Measurements from ENCODE around the gene REEP6.
"Not testable (repeated sequence)": the region's sequence is repeated elsewhere in the genome, so short reads cannot be mapped to it uniquely, and the experiment has no call there.

REEP6 gene

GRCh38 chr19:1509602-1510441 lies 18.8 kb downstream of the REEP6 start:
- no peak for DNase-seq

- no peak for DNase-seq
Observed at GRCh38 chr19:1510442-1510806, 19.4 kb downstream of the REEP6 start.

DNA sequence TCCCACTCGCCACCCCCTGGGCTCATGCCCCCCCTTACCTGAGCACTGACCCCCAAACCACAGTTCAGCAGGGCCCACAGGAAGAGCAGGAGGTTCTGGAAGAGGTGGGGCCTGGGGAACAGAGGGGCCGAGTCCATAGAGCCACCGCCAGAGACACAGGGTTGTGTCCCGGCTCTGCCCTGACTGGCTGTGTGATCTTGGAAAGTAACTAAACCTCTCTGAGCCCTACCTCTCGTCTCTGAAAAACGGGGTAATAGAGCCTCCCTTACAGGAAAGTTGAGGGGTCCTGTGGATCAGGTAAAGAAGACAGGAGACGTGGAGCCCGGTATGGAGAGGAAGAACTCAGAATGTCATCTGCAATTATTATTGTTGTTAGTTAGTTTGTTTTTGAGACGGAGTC lies 19.8 kb downstream of the REEP6 start:
- no peak for DNase-seq

DNA sequence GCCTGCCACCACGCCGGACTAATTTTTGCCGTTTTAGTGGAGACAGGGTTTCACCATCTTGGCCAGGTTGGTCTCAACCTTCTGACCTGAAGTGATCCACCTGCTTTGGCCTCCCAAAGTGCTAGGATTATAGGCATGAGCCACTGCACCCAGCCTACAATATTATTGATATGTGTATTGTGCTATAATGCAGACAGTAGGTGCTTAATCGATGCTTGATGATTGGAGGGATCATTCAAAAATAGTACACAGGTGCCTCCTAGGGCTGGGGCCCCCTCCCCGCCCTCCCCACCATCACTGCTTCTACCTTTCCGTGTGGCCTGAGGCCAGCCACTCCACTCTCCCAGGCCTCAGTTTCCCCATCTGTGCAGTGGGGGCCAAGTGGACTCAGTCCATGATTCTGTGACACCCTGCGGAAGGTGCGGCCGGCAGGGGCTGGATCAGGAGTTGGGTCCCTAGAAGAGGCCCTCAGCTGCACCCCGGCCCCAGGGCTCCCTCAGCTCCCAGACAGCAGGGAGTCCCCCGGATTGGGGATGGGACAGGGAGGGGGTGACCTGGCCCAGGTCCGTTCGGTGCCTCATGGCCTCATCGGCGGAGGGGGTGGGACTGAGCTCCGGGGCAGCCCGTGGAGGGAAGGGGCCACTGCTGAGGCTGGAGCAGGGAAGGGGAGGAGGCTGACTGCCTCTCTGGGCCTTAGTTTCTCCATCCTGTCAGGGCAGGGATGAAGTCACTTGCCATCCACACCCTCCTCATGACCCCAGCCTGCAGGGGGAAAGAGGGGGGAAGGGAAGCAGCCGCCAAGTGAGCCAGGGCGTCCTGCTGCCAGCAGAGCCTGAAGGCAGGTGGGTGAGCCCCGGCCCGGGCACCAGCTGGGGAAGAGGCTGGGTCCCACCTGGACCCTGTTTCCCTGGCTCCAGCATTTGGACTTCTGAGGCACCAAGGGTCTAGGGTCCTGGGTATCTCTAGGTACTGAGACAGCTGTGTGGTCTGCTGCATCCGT lies 20.6 kb downstream of the REEP6 start:
- no peak for DNase-seq

GRCh38 chr19:1512671-1513498 lies 21.9 kb downstream of the REEP6 start, which contains the start of gene ADAMTSL5:
Gene ADAMTSL5, minus strand, starts transcription at chr19:1513019. Its CDS starts 2,076 bp downstream, at chr19:1510943.
- peak; percentile 33 to 75 (median 41) for DNase-seq

DNA sequence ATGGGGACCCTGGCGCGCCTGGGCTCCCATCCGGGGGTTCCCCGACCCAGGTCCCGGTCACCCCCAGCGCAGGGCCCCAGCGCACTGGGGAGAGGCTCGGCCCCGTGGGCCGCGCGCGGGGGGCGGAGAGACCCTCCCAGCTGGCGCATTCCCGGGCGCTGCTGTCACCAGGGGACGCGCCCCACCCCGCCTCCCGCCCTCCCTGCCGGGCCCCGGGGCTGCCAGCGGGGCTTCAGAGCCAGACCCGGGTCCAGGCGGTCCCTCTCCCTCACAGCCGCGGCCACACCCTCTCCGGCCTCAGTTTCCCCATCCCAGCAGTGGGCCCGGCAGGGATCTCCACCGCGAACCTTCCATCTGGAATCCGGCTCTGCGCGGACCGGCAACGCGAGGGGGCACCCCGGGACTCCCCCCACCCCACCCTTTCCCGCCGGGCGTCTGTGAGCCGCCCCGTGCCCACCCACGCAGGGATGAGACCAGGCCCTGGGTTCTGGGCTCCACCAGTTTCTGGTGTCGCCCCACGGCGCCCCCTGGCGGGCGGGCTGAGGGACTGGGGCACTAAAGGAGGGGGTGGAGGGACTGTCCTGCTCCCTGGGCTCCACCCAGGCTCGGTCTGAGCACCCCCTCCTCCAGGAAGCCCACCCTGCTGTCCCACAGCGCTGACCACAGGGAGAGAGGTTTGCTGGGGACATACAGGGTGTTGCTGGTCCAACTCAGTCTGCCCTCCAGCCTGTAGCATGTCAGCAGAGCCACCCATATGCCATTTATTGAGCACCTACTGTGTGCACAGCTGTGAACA lies 22.7 kb downstream of the REEP6 start:
- peak; percentile 34 to 70 (median 53) for DNase-seq

DNA sequence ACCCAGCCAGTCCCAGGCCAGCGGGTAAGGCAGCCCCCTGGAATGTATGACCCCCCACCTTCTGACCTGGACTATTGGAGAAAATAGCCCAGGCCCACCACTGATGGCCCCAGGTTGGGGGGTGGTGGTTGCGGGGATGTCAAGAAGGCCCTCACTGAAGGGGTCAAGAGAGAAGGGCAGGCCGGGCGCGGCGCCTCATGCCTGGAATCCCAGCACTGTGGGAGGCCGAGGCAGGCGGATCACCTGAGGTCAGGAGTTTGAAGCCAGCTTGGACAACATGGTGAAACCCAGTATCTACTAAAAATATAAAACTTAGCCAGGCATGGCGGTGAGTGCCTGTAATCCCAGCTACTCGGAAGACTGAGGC lies 23.3 kb downstream of the REEP6 start:
- no peak for DNase-seq

- DNase-seq: no peak
Observed at GRCh38 chr19:1514986-1515721, 24.2 kb downstream of the REEP6 start.

- DNase-seq: no peak
Observed at GRCh38 chr19:1516395-1516753, 25.4 kb downstream of the REEP6 start.

- no peak for DNase-seq
Observed at GRCh38 chr19:1518471-1518870, 27.5 kb downstream of the REEP6 start.

DNA sequence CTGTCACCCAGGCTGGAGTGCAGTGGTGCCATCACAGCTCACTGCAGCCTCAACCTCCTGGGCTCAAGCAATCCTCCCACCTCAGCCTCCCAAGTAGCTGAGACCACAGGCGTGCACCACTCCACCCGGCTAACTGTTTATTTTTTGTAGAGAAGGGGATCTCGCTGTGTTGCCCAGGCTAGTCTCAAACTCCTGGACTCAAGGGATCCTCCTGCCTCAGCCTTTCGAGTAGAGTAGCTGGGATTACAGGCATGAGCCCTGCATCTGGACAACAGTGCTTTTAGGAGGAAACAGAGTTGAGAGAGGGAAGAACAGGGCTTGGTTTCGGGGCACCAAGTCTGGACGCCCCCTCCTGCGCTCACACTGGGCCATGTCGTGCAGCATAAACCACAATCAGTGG lies 28.8 kb downstream of the REEP6 start:
- DNase-seq: not testable (repeated sequence)

GRCh38 chr19:1520203-1520780 lies 29.3 kb downstream of the REEP6 start:
- no peak for DNase-seq

DNA sequence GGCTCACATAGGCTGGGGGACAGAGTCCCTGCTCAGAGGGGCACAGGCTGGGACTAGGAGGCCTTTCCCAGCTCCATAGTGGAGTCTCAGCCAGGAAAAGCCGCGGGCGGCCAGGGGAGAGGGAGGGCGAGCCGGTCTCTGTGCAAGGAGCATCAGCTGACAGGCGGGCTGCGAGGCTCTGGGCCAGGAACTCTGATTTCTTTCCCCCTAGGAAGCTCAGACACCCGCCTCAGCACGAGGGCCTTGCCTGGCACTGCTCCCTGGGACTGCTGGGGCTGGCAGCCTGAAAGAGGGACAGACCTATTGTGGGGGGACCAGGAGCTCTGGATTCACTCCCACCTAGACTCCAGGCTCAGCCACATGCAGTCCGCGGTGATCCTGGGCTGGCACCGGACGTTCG lies 30.7 kb downstream of the REEP6 start:
- no peak for DNase-seq

DNA sequence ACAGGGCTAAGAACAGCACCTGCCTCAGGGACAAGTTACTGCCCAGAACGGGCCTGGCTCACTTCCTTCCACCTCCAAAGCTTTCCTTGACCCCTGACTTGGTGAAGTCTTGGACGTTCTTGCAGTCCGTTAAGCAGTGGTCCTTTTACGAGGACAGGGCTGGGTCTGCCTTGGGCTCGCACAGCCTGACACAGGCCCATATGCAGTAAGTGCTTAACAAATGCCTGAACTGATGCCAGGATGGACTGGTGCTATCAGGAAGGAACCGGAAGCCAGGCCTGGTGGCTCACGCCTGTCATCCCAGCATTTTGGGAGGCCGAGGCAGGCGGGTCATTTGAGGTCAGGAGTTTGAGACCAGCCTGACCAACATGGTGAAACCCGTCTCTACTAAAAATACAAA lies 31.1 kb downstream of the REEP6 start:
- no peak for DNase-seq

GRCh38 chr19:1522838-1523237 lies 31.9 kb downstream of the REEP6 start:
- DNase-seq: no peak

GRCh38 chr19:1523412-1524286 lies 32.7 kb downstream of the REEP6 start, which contains the start of gene PLK5:
Gene PLK5, plus strand, starts transcription at chr19:1524077. Its CDS starts 2,920 bp downstream, at chr19:1526997.
- no peak for DNase-seq

GRCh38 chr19:1524287-1524971 lies 33.4 kb downstream of the REEP6 start:
- no peak for DNase-seq

DNA sequence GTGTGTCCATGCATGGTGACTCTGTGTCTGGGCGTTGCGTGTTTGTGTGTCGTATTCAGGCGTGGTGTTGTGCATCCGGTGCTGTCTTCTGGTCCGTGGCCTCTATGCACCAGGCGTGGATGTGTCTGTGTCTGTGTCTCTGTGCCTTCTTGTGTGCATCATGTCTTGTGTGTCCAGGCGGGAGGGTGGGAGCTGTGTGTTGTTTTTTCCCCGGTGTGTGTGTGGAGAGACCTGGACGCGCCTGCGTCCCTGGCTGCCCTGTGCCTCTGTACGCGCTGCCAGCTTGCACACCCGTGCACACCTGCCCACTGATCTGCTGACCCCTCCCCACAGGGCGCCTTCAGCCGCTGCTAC lies 34.0 kb downstream of the REEP6 start:
- no peak for DNase-seq

GRCh38 chr19:1525343-1525742 lies 34.4 kb downstream of the REEP6 start:
- DNase-seq: no peak
